ENCODE results near the gene AEBP1.

AEBP1 gene

GRCh38 chr7:44149571-44150465 lies 45.7 kb downstream of the AEBP1 start:
- no peak for TF ChIP-seq CTCF (IDR thresholded peaks at IDR 0.05; ENCODE audit: low read depth, low read length)
- H3K4me3 ChIP-seq (replicated peaks in 1 of 2; ENCODE audit: low read depth in 2 of 2, low read length in 2 of 2), result no peak overlapping the region
- peak in 1 of 2 donors; percentile 33 for DNase-seq (ENCODE audit: low read depth in 2 of 2)

- no peak for DNase-seq (ENCODE audit: low read depth in 2 of 2)
- no peak overlapping the region for H3K4me3 ChIP-seq (replicated peaks in 1 of 2; ENCODE audit: low read depth in 2 of 2, low read length in 2 of 2)
- no peak for TF ChIP-seq CTCF (IDR thresholded peaks at IDR 0.05; ENCODE audit: low read depth, low read length)
Observed at GRCh38 chr7:44150466-44150832, 46.3 kb downstream of the AEBP1 start.

- no peak overlapping the region for H3K4me3 ChIP-seq (replicated peaks in 1 of 2; ENCODE audit: low read depth in 2 of 2, low read length in 2 of 2)
- DNase-seq (ENCODE audit: low read depth in 2 of 2), result no peak
- TF ChIP-seq CTCF (IDR thresholded peaks at IDR 0.05; ENCODE audit: low read depth, low read length), result no peak
Observed at GRCh38 chr7:44150966-44151941, 47.1 kb downstream of the AEBP1 start.

GRCh38 chr7:44151956-44152355 lies 47.8 kb downstream of the AEBP1 start:
- DNase-seq (ENCODE audit: low read depth in 2 of 2), result no peak
- H3K4me3 ChIP-seq (replicated peaks in 1 of 2; ENCODE audit: low read depth in 2 of 2, low read length in 2 of 2), result no peak overlapping the region
- no peak for TF ChIP-seq CTCF (IDR thresholded peaks at IDR 0.05; ENCODE audit: low read depth, low read length)

- DNase-seq (ENCODE audit: low read depth in 2 of 2), result no peak
- no peak overlapping the region for H3K4me3 ChIP-seq (replicated peaks in 1 of 2; ENCODE audit: low read depth in 2 of 2, low read length in 2 of 2)
- no peak for TF ChIP-seq CTCF (IDR thresholded peaks at IDR 0.05; ENCODE audit: low read depth, low read length)
Observed at GRCh38 chr7:44152971-44153947, 49.1 kb downstream of the AEBP1 start.

- H3K4me3 ChIP-seq (replicated peaks in 1 of 2; ENCODE audit: low read depth in 2 of 2, low read length in 2 of 2), result no peak overlapping the region
- TF ChIP-seq CTCF (IDR thresholded peaks at IDR 0.05; ENCODE audit: low read depth, low read length), result no peak
- DNase-seq (ENCODE audit: low read depth in 2 of 2), result no peak
Observed at GRCh38 chr7:44153948-44154335, 49.8 kb downstream of the AEBP1 start.

All from cardiac fibroblast (primary cell).